DOHH2 (cell line): ENCODE measurements around the gene TNS2.
A peak's percentile ranks its signal among the peaks of the same experiment; 100 is the strongest.
"Not testable (repeated sequence)": the region's sequence is repeated elsewhere in the genome, so short reads cannot be mapped to it uniquely, and the experiment has no call there.

Source experiments
- H3F3A ChIP-seq: fragments of 200-600 bp; sonication (generic), shearing (Covaris generic); 2 replicates; pipeline ENCODE4 v1.6.0; 2016; ENCODE audit warnings: antibody characterized with exemption, mild to moderate bottlenecking; ENCODE audit not compliant: control insufficient read depth, insufficient read depth
- H3K27ac ChIP-seq: fragments of 200-600 bp; sonication (generic); 2 replicates; pipeline ENCODE4 v1.5.1; 2014; ENCODE audit warnings: low read depth, mild to moderate bottlenecking, low read length, moderate library complexity
- H3K27me3 ChIP-seq: fragments of 200-600 bp; sonication (generic); 2 replicates; pipeline ENCODE4 v1.6.1; 2014; ENCODE audit warnings: mild to moderate bottlenecking, low read length, mixed read lengths; ENCODE audit not compliant: control insufficient read depth
- H3K36me3 ChIP-seq: fragments of 200-600 bp; sonication (generic); 2 replicates; pipeline ENCODE4 v1.6.1; 2014; ENCODE audit warnings: mild to moderate bottlenecking, low read length, moderate library complexity, mixed read lengths; ENCODE audit not compliant: control insufficient read depth
- H3K4me1 ChIP-seq: fragments of 200-600 bp; sonication (generic); 2 replicates; pipeline ENCODE4 v1.6.1; 2014; ENCODE audit warnings: mild to moderate bottlenecking, low read length, mixed read lengths; ENCODE audit not compliant: control insufficient read depth
- H3K4me2 ChIP-seq: fragments of 200-600 bp; sonication (generic); 2 replicates; pipeline ENCODE4 v1.6.0; 2014; ENCODE audit warnings: mild to moderate bottlenecking, low read length, moderate library complexity
- H3K4me3 ChIP-seq: fragments of 200-600 bp; sonication (generic); 2 replicates; pipeline ENCODE4 v1.5.1; 2014; ENCODE audit warnings: mild to moderate bottlenecking, low read length, mixed read lengths
- H3K79me2 ChIP-seq: fragments of 200-600 bp; sonication (generic); 2 replicates; pipeline ENCODE4 v1.6.1; 2014; ENCODE audit warnings: mild to moderate bottlenecking, low read length, mixed read lengths; ENCODE audit not compliant: control insufficient read depth
- H3K9me2 ChIP-seq: fragments of 200-600 bp; sonication (generic); replicated peaks from 2 replicates; pipeline ENCODE4 v1.6.1; 2014; ENCODE audit warnings: mild to moderate bottlenecking, low read length, mixed read lengths; ENCODE audit not compliant: control insufficient read depth
- H3K9me3 ChIP-seq: fragments of 200-600 bp; sonication (generic); 2 replicates; pipeline ENCODE4 v1.6.1; 2014; ENCODE audit warnings: antibody characterized with exemption, low read length, mixed read lengths; ENCODE audit not compliant: control insufficient read depth, insufficient read depth
- H4K20me1 ChIP-seq: fragments of 200-600 bp; sonication (generic); 2 replicates; pipeline ENCODE4 v1.6.0; 2014; ENCODE audit warnings: low read depth, mild to moderate bottlenecking, antibody characterized with exemption, low read length, moderate library complexity; ENCODE audit not compliant: control insufficient read depth, insufficient read depth
- EZH2phosphoT487 ChIP-seq: fragments of 200-600 bp; sonication (generic); IDR thresholded peaks from 2 replicates; pipeline ENCODE4 v1.6.1; 2017; ENCODE audit warnings: borderline replicate concordance, mild to moderate bottlenecking, antibody characterized with exemption, low read length, moderate library complexity, mixed read lengths
- TF ChIP-seq, protein P1 (sequence below): fragments of 200-600 bp; sonication (generic); IDR thresholded peaks from one replicate; pipeline ENCODE4 v1.5.1; 2014; ENCODE audit warnings: antibody characterized with exemption, mild to moderate bottlenecking, low read depth, low read length; ENCODE audit not compliant: poor library complexity, severe bottlenecking

The TNS2 gene

DNA sequence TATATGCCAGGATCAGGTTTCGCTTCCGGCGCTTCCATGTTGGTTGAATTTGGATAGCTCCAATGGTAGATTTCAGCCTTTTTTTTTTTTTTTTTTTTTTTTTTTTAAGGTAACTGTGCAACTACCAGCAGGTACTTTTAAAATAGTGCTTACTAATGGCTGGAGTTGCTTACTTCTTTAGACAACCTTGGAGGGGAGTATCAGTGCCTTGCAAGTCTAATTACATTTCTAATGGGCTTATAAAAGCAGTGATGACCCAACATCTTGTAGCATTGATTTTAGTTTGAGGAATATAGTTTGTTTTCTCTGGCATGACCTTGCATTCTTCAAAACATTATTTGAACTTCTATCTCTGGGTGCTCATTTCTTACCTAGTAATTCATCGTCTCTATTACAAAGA is 42.5 kb upstream of the TNS2 start:
- no peaks in the 10 kb centered on the region for H3K9me3 ChIP-seq
- H3K27me3 ChIP-seq = no peaks in the 10 kb centered on the region
- no peaks in the 10 kb centered on the region for H3K9me2 ChIP-seq
- peaks cover 20% of the 10 kb centered on the region for H3F3A ChIP-seq
- H3K27ac ChIP-seq = peak overlapping the region; percentile 88
- peak overlapping the region; percentile 91 for H3K4me3 ChIP-seq
- H3K4me1 ChIP-seq = peaks cover 50% of the 10 kb centered on the region
- H4K20me1 ChIP-seq = no peaks in the 10 kb centered on the region; the same call in none of the 2 replicates
- TF ChIP-seq, protein P1, sequence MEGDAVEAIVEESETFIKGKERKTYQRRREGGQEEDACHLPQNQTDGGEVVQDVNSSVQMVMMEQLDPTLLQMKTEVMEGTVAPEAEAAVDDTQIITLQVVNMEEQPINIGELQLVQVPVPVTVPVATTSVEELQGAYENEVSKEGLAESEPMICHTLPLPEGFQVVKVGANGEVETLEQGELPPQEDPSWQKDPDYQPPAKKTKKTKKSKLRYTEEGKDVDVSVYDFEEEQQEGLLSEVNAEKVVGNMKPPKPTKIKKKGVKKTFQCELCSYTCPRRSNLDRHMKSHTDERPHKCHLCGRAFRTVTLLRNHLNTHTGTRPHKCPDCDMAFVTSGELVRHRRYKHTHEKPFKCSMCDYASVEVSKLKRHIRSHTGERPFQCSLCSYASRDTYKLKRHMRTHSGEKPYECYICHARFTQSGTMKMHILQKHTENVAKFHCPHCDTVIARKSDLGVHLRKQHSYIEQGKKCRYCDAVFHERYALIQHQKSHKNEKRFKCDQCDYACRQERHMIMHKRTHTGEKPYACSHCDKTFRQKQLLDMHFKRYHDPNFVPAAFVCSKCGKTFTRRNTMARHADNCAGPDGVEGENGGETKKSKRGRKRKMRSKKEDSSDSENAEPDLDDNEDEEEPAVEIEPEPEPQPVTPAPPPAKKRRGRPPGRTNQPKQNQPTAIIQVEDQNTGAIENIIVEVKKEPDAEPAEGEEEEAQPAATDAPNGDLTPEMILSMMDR = no peak
- TF ChIP-seq EZH2phosphoT487 = no peak
- H3K36me3 ChIP-seq = peaks cover 58% of the 10 kb centered on the region
- H3K79me2 ChIP-seq = peaks cover 69% of the 10 kb centered on the region
- peak overlapping the region; percentile 93 for H3K4me2 ChIP-seq

DNA sequence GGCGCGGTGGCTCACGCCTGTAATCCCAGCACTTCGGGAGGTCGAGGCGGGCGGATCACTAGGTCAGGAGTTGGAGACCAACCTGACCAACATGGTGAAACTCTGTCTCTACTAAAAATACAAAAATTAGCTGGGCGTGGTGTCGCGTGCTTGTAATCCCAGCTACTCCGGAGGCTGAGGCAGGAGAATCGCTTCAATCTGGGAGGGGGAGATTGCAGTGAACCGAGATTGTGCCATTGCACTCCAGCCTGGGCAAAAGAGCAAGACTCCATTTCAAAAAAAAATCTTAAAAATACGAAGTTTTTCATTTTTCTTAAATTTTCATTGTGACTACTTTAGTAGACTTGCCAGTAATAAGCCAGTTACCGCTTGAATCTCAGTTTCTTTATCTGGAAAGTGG is 41.1 kb upstream of the TNS2 start:
- not testable (repeated sequence) for H3K9me2 ChIP-seq, H4K20me1 ChIP-seq, H3K27me3 ChIP-seq, H3K9me3 ChIP-seq, H3K27ac ChIP-seq
- peaks cover 83% of the 10 kb centered on the region for H3K79me2 ChIP-seq
- peaks cover 20% of the 10 kb centered on the region for H3F3A ChIP-seq
- peak overlapping the region; percentile 93 for H3K4me2 ChIP-seq
- H3K4me3 ChIP-seq = peak overlapping the region; percentile 91
- H3K36me3 ChIP-seq = peaks cover 69% of the 10 kb centered on the region
- H3K4me1 ChIP-seq = peaks cover 50% of the 10 kb centered on the region

DNA sequence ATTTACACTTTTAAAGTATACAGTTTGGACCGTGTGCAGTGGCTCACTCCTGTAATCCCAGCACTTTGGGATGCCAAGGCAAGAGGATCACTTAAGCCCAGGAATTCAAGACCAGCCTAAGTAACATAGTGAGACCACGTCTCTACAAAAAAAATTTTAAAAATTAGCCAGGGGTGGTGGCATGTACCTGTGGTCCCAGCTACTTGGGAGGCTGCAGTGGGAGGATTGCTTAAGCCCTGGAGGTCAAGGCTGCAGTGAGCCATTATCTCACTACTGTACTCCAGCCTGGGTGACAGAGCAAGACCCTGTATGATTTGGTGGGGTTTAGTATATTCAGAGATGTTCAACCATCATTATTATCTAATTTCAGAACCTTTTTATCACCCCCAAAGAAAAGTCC is 38.9 kb upstream of the TNS2 start:
- no peaks in the 10 kb centered on the region for H3K27me3 ChIP-seq
- peaks cover 15% of the 10 kb centered on the region for H3F3A ChIP-seq
- H3K36me3 ChIP-seq = peaks cover 89% of the 10 kb centered on the region
- peaks cover 8% of the 10 kb centered on the region for H4K20me1 ChIP-seq
- H3K4me3 ChIP-seq = no peak overlapping the region
- H3K4me2 ChIP-seq = peak overlapping the region; percentile 93
- no peaks in the 10 kb centered on the region for H3K9me2 ChIP-seq
- TF ChIP-seq EZH2phosphoT487 = no peak
- TF ChIP-seq, protein P1 = no peak
- peaks cover 39% of the 10 kb centered on the region for H3K4me1 ChIP-seq
- H3K9me3 ChIP-seq = no peaks in the 10 kb centered on the region
- peaks cover 97% of the 10 kb centered on the region for H3K79me2 ChIP-seq
- H3K27ac ChIP-seq = no peak overlapping the region

DNA sequence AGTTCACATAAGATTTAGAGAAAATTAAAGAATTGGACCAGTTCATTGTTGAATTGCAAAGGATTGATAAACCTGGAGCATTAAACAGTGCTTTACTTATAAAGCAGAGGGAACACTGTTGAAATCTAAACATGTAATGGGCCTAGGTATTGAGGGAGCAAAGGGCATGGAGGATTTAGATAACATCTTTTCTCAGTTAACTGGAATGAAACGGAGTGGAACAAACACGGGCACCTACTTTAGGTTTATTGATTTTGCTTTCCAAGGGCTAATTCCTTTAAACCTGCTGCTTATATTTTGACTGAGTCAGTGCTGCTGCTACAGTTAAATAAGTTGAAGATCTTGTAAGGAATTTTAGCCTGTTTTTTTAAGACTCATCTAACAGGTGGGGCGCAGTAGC is 38.0 kb upstream of the TNS2 start:
- no peaks in the 10 kb centered on the region for H3K9me2 ChIP-seq
- TF ChIP-seq, protein P1 = no peak
- TF ChIP-seq EZH2phosphoT487 = no peak
- no peak overlapping the region for H3K27ac ChIP-seq
- no peak overlapping the region for H3K4me3 ChIP-seq
- H3K9me3 ChIP-seq = no peaks in the 10 kb centered on the region
- peaks cover 15% of the 10 kb centered on the region for H3F3A ChIP-seq
- peaks cover 94% of the 10 kb centered on the region for H3K36me3 ChIP-seq
- peaks cover 100% of the 10 kb centered on the region for H3K79me2 ChIP-seq
- H3K4me2 ChIP-seq = peak overlapping the region; percentile 6; the same call in 1 of the 2 replicates
- no peaks in the 10 kb centered on the region for H3K27me3 ChIP-seq
- peaks cover 39% of the 10 kb centered on the region for H3K4me1 ChIP-seq
- peaks cover 8% of the 10 kb centered on the region for H4K20me1 ChIP-seq
